ENCODE data around the gene PSORS1C2. TPM values are rescaled to one million over a fixed set of nuclear protein-coding genes. Genes with fewer than 3 reads are reported as not detected.
"Not testable (repeated sequence)": the region's sequence is repeated elsewhere in the genome, so short reads cannot be mapped to it uniquely, and the experiment has no call there.

The PSORS1C2 gene
- total and polyA plus RNA-seq, 2 donors (not counting 1 experiment from before 2014, with no cell fraction given), result not detected

GRCh38 chr6:31183859-31184258 is 45.0 kb upstream of the PSORS1C2 start:
- H2AFZ ChIP-seq (ENCODE audit: low read length); H3K9me3 ChIP-seq (ENCODE audit: control insufficient read depth, insufficient read depth, low read depth, low read length); DNase-seq (ENCODE audit: low read depth in 2 of 2); H3K4me3 ChIP-seq (replicated peaks in 1 of 4; ENCODE audit: control extremely low read depth in 1 of 4, insufficient read depth in 1 of 4, low read depth in 3 of 4, low read length in 4 of 4); H3K9ac ChIP-seq (ENCODE audit: insufficient read depth, low read length); H3K4me1 ChIP-seq (ENCODE audit: control insufficient read depth, extremely low read depth, insufficient read depth, low read length); H3K4me2 ChIP-seq (ENCODE audit: extremely low read depth, insufficient read depth, low read length); H3K36me3 ChIP-seq (ENCODE audit: control insufficient read depth, insufficient read depth, low read length); H4K20me1 ChIP-seq (ENCODE audit: control insufficient read depth, extremely low read depth, insufficient read depth, low read length); H3K27ac ChIP-seq (ENCODE audit: insufficient read depth, low read length); H3K79me2 ChIP-seq (ENCODE audit: control insufficient read depth, insufficient read depth, low read length); H3K27me3 ChIP-seq (ENCODE audit: control insufficient read depth, insufficient read depth, low read length): not testable (repeated sequence)

GRCh38 chr6:31183287-31183686 is 44.4 kb upstream of the PSORS1C2 start:
- not testable (repeated sequence) for H3K9ac ChIP-seq (ENCODE audit: insufficient read depth, low read length); H4K20me1 ChIP-seq (ENCODE audit: control insufficient read depth, extremely low read depth, insufficient read depth, low read length); DNase-seq (ENCODE audit: low read depth in 2 of 2); H3K4me1 ChIP-seq (ENCODE audit: control insufficient read depth, extremely low read depth, insufficient read depth, low read length); H3K36me3 ChIP-seq (ENCODE audit: control insufficient read depth, insufficient read depth, low read length); H3K27ac ChIP-seq (ENCODE audit: insufficient read depth, low read length); H3K9me3 ChIP-seq (ENCODE audit: control insufficient read depth, insufficient read depth, low read depth, low read length); H3K79me2 ChIP-seq (ENCODE audit: control insufficient read depth, insufficient read depth, low read length); H3K4me2 ChIP-seq (ENCODE audit: extremely low read depth, insufficient read depth, low read length); H3K27me3 ChIP-seq (ENCODE audit: control insufficient read depth, insufficient read depth, low read length); H3K4me3 ChIP-seq (replicated peaks in 1 of 4; ENCODE audit: control extremely low read depth in 1 of 4, insufficient read depth in 1 of 4, low read depth in 3 of 4, low read length in 4 of 4); H2AFZ ChIP-seq (ENCODE audit: low read length)

- DNase-seq (ENCODE audit: low read depth in 2 of 2), result peak; percentile 71 to 82
- Histone ChIP-seq H3K9ac (ENCODE audit: insufficient read depth, low read length) (no peak overlapping the region), H4K20me1 (ENCODE audit: control insufficient read depth, extremely low read depth, insufficient read depth, low read length) (no peaks in the 10 kb centered on the region)
Measured at GRCh38 chr6:31180500-31180899, 41.6 kb upstream of the PSORS1C2 start.

GRCh38 chr6:31179896-31180295 is 41.0 kb upstream of the PSORS1C2 start:
- no peak overlapping the region for H3K4me2 ChIP-seq (ENCODE audit: extremely low read depth, insufficient read depth, low read length)
- H3K4me3 ChIP-seq (replicated peaks in 1 of 4; ENCODE audit: control extremely low read depth in 1 of 4, insufficient read depth in 1 of 4, low read depth in 3 of 4, low read length in 4 of 4), result peak overlapping the region in 2 of 4 experiments; percentile 43 to 53
- TF ChIP-seq CTCF (conservative IDR thresholded peaks at IDR 0.05 in 1 of 2, IDR thresholded peaks at IDR 0.05 in 1 of 2; ENCODE audit: low read depth in 1 of 2, low read length in 2 of 2) (no peak), EZH2 (IDR thresholded peaks at IDR 0.05; ENCODE audit: low read length, missing control alignments) (no peak)

More at GRCh38 chr6:31180500-31180899, 41.6 kb upstream of the PSORS1C2 start:
- H3K4me3 ChIP-seq (replicated peaks in 1 of 4; ENCODE audit: control extremely low read depth in 1 of 4, insufficient read depth in 1 of 4, low read depth in 3 of 4, low read length in 4 of 4), result peak overlapping the region in 2 of 4 experiments; percentile 43 to 53
- H3K4me2 ChIP-seq (ENCODE audit: extremely low read depth, insufficient read depth, low read length), result no peak overlapping the region
- H3K4me1 ChIP-seq (ENCODE audit: control insufficient read depth, extremely low read depth, insufficient read depth, low read length), result peaks cover 9% of the 10 kb centered on the region
- TF ChIP-seq EZH2 (IDR thresholded peaks at IDR 0.05; ENCODE audit: low read length, missing control alignments) (no peak), CTCF (conservative IDR thresholded peaks at IDR 0.05 in 1 of 2, IDR thresholded peaks at IDR 0.05 in 1 of 2; ENCODE audit: low read depth in 1 of 2, low read length in 2 of 2) (no peak)
- H3K79me2 ChIP-seq (ENCODE audit: control insufficient read depth, insufficient read depth, low read length), result no peaks in the 10 kb centered on the region
- no peaks in the 10 kb centered on the region for H3K27me3 ChIP-seq (ENCODE audit: control insufficient read depth, insufficient read depth, low read length)
- no peak overlapping the region for H3K27ac ChIP-seq (ENCODE audit: insufficient read depth, low read length)
- H2AFZ ChIP-seq (ENCODE audit: low read length), result no peak overlapping the region
- H3K36me3 ChIP-seq (ENCODE audit: control insufficient read depth, insufficient read depth, low read length), result no peaks in the 10 kb centered on the region
- H3K9me3 ChIP-seq (ENCODE audit: control insufficient read depth, insufficient read depth, low read depth, low read length), result no peaks in the 10 kb centered on the region

More at GRCh38 chr6:31179896-31180295, 41.0 kb upstream of the PSORS1C2 start:
- H3K9ac ChIP-seq (ENCODE audit: insufficient read depth, low read length), result no peak overlapping the region
- no peaks in the 10 kb centered on the region for H3K79me2 ChIP-seq (ENCODE audit: control insufficient read depth, insufficient read depth, low read length)
- no peak overlapping the region for H3K27ac ChIP-seq (ENCODE audit: insufficient read depth, low read length)
- no peaks in the 10 kb centered on the region for H3K9me3 ChIP-seq (ENCODE audit: control insufficient read depth, insufficient read depth, low read depth, low read length)
- H3K27me3 ChIP-seq (ENCODE audit: control insufficient read depth, insufficient read depth, low read length), result no peaks in the 10 kb centered on the region
- no peak for DNase-seq (ENCODE audit: low read depth in 2 of 2)
- no peaks in the 10 kb centered on the region for H3K36me3 ChIP-seq (ENCODE audit: control insufficient read depth, insufficient read depth, low read length)
- no peak overlapping the region for H2AFZ ChIP-seq (ENCODE audit: low read length)
- peaks cover 11% of the 10 kb centered on the region for H3K4me1 ChIP-seq (ENCODE audit: control insufficient read depth, extremely low read depth, insufficient read depth, low read length)
- H4K20me1 ChIP-seq (ENCODE audit: control insufficient read depth, extremely low read depth, insufficient read depth, low read length), result no peaks in the 10 kb centered on the region

Measured in fibroblast of lung (primary cell).